IMR-90 (cell line): ENCODE results near the gene NCK1. TPM values are rescaled to one million over a fixed set of nuclear protein-coding genes. Genes with fewer than 3 reads are reported as not detected.

Source experiments
- ATAC-seq: fragments of 200-7000 bp; cut with Tn5 transposase; 2 replicates; pipeline ENCODE4 v1.9.1; 2020; ENCODE audit warnings: low read depth, mild to moderate bottlenecking, moderate library complexity
- BruUV-seq: library from RNA; stranded (reverse); fragments of 400-500 nt; replicated peaks from 2 replicates; lab custom pipeline; 2021; lab: Mats Ljungman, UMichigan
- CTCF ChIA-PET: fragments of 300-600 bp; formaldehyde crosslinking; extraction: SDS; loops from one replicate; lab custom pipeline; 2021; ENCODE audit warnings: antibody characterized with exemption; lab: Yijun Ruan, JAX
- POLR2A ChIA-PET: fragments of 300-600 bp; sonication (Branson Sonifier 250); formaldehyde crosslinking; loops from one replicate; lab custom pipeline; 2022; ENCODE audit warnings: antibody characterized with exemption; ENCODE audit not compliant: unreplicated experiment; lab: Charles Lee
- DNase-seq: peaks from one replicate; pipeline ENCODE4 v3.0.0; 2013
- H2AFZ ChIP-seq: replicated peaks from 2 replicates; pipeline ENCODE3; 2013; ENCODE audit warnings: low read length, mild to moderate bottlenecking; ENCODE audit not compliant: poor library complexity
- H2AK5ac ChIP-seq: 2 replicates; pipeline ENCODE4 v1.6.1; 2013; ENCODE audit warnings: low read depth, low read length, inconsistent platforms
- H2AK9ac ChIP-seq: replicated peaks from 2 replicates; pipeline ENCODE3; 2013; ENCODE audit warnings: mild to moderate bottlenecking, low read depth, low read length, moderate library complexity; ENCODE audit not compliant: poor library complexity
- H2BK120ac ChIP-seq: 2 replicates; pipeline ENCODE4 v1.6.1; 2013; ENCODE audit warnings: low read depth, low read length, inconsistent platforms
- H2BK15ac ChIP-seq: 3 replicates; pipeline ENCODE4 v1.6.1; 2013; ENCODE audit warnings: low read depth, low read length, inconsistent platforms
- H2BK20ac ChIP-seq: 2 replicates; pipeline ENCODE4 v1.6.1; 2013; ENCODE audit warnings: low read depth, mild to moderate bottlenecking, inconsistent platforms, low read length, moderate library complexity
- H2BK5ac ChIP-seq: 2 replicates; pipeline ENCODE4 v1.6.1; 2013; ENCODE audit warnings: mild to moderate bottlenecking, low read depth, low read length, inconsistent platforms; ENCODE audit not compliant: poor library complexity, severe bottlenecking
- H3K14ac ChIP-seq: replicated peaks from 2 replicates; pipeline ENCODE4 v1.6.1; 2013; ENCODE audit warnings: low read depth, low read length, inconsistent platforms
- H3K18ac ChIP-seq: 2 replicates; pipeline ENCODE4 v1.6.1; 2013; ENCODE audit warnings: low read depth, low read length, control low read depth
- H3K23ac ChIP-seq: 2 replicates; pipeline ENCODE4 v1.6.1; 2013; ENCODE audit warnings: low read depth, low read length, inconsistent platforms
- H3K27ac ChIP-seq: 2 replicates; pipeline ENCODE4 v1.5.1; 2013; ENCODE audit warnings: mild to moderate bottlenecking, control low read depth, low read length; ENCODE audit not compliant: insufficient read depth
- H3K27me3 ChIP-seq: 2 replicates; pipeline ENCODE4 v1.6.1; 2013; ENCODE audit warnings: low read length; ENCODE audit not compliant: control insufficient read depth, insufficient read depth
- H3K36me3 ChIP-seq: 2 replicates; pipeline ENCODE4 v1.6.1; 2013; ENCODE audit warnings: low read length, mixed read lengths; ENCODE audit not compliant: control insufficient read depth, insufficient read depth
- H3K4ac ChIP-seq: 2 replicates; pipeline ENCODE4 v1.6.1; 2013; ENCODE audit warnings: low read depth, low read length, inconsistent platforms
- H3K4me1 ChIP-seq: 2 replicates; pipeline ENCODE4 v1.6.1; 2013; ENCODE audit warnings: low read length, mixed read lengths; ENCODE audit not compliant: control insufficient read depth, insufficient read depth
- H3K4me2 ChIP-seq: 2 replicates; pipeline ENCODE4 v1.6.1; 2013; ENCODE audit warnings: low read depth, mild to moderate bottlenecking, control low read depth, low read length, moderate library complexity
- H3K4me3 ChIP-seq: 2 replicates; pipeline ENCODE4 v1.5.1; 2013; ENCODE audit warnings: low read depth, mild to moderate bottlenecking, control low read depth, low read length, moderate library complexity; ENCODE audit not compliant: insufficient read depth
- H3K56ac ChIP-seq: 2 replicates; pipeline ENCODE4 v1.6.1; 2013; ENCODE audit warnings: low read length, inconsistent platforms; ENCODE audit not compliant: insufficient read depth; ENCODE audit errors: extremely low read depth
- H3K79me1 ChIP-seq, 2 experiments: 2 replicates each; pipeline ENCODE4 v1.6.1; 2013; ENCODE audit warnings: low read length in 2 of 2, inconsistent platforms in 1 of 2, low read depth in 1 of 2
- H3K9ac ChIP-seq: 2 replicates; pipeline ENCODE4 v1.6.1; 2013; ENCODE audit warnings: low read depth, low read length, control low read depth
- H3K9me1 ChIP-seq: 2 replicates; pipeline ENCODE4 v1.6.1; 2013; ENCODE audit warnings: low read length, inconsistent platforms; ENCODE audit not compliant: insufficient read depth
- H3K9me3 ChIP-seq: 2 replicates; pipeline ENCODE4 v1.6.1; 2013; ENCODE audit warnings: low read length; ENCODE audit not compliant: control insufficient read depth, insufficient read depth
- H4K20me1 ChIP-seq: 2 replicates; pipeline ENCODE4 v1.6.1; 2013; ENCODE audit warnings: low read length, inconsistent platforms; ENCODE audit not compliant: insufficient read depth
- H4K5ac ChIP-seq: 2 replicates; pipeline ENCODE4 v1.6.1; 2013; ENCODE audit warnings: mild to moderate bottlenecking, low read depth, low read length, control low read depth
- H4K8ac ChIP-seq, 2 experiments: 2 replicates each; pipeline ENCODE4 v1.6.1; 2013; ENCODE audit warnings: low read depth in 2 of 2, low read length in 2 of 2, control low read depth in 1 of 2, inconsistent platforms in 1 of 2
- H4K91ac ChIP-seq: 2 replicates; pipeline ENCODE4 v1.6.1; 2013; ENCODE audit warnings: low read depth, low read length, inconsistent platforms; ENCODE audit not compliant: insufficient read depth
- BHLHE40 ChIP-seq: fragments of 150-350 bp; IDR thresholded peaks from 2 replicates; pipeline ENCODE4 v1.6.1; 2016; ENCODE audit warnings: mild to moderate bottlenecking, low read depth, low read length
- CEBPB ChIP-seq: IDR thresholded peaks from 2 replicates; pipeline ENCODE4 v1.6.1; 2012; ENCODE audit warnings: low read depth, low read length, improper control_type of control experiment
- CHD1 ChIP-seq: IDR thresholded peaks from 2 replicates; pipeline ENCODE4 v1.6.1; 2012; ENCODE audit warnings: low read depth, low read length, improper control_type of control experiment
- FOS ChIP-seq: fragments of 150-350 bp; IDR thresholded peaks from 2 replicates; pipeline ENCODE4 v1.6.1; 2016; ENCODE audit warnings: low read depth, low read length
- MAZ ChIP-seq: IDR thresholded peaks from 2 replicates; pipeline ENCODE4 v1.6.1; 2012; ENCODE audit warnings: low read depth, mild to moderate bottlenecking, low read length, improper control_type of control experiment, moderate library complexity, borderline replicate concordance
- MXI1 ChIP-seq: IDR thresholded peaks from 2 replicates; pipeline ENCODE4 v1.6.1; 2012; ENCODE audit warnings: low read depth, mild to moderate bottlenecking, low read length, moderate library complexity, borderline replicate concordance
- NFE2L2 ChIP-seq: fragments of 150-350 bp; IDR thresholded peaks from 2 replicates; pipeline ENCODE4 v1.6.1; 2016; ENCODE audit warnings: low read depth, mild to moderate bottlenecking, low read length
- POLR2A ChIP-seq: IDR thresholded peaks from 2 replicates; pipeline ENCODE4 v1.6.1; 2012; ENCODE audit warnings: mild to moderate bottlenecking, low read depth, low read length
- RAD21 ChIP-seq: IDR thresholded peaks from 2 replicates; pipeline ENCODE4 v1.6.1; 2012; ENCODE audit warnings: low read length, improper control_type of control experiment
- RCOR1 ChIP-seq: IDR thresholded peaks from 2 replicates; pipeline ENCODE4 v1.6.1; 2012; ENCODE audit warnings: mild to moderate bottlenecking, low read length, improper control_type of control experiment; ENCODE audit not compliant: insufficient replicate concordance
- RFX5 ChIP-seq: IDR thresholded peaks from 2 replicates; pipeline ENCODE4 v1.8.0; 2012; ENCODE audit warnings: low read depth, mild to moderate bottlenecking, low read length, moderate library complexity
- SMC3 ChIP-seq: fragments of 150-350 bp; IDR thresholded peaks from 2 replicates; pipeline ENCODE4 v1.6.1; 2016; ENCODE audit warnings: low read depth, mild to moderate bottlenecking, antibody characterized with exemption, low read length, moderate library complexity
- WGBS, 2 experiments: methylation state at CpG; one replicate each; pipeline versions ENCODE4 v1.1.5 to v1.1.7; 2013; ENCODE audit warnings: missing lambda C conversion rate in 2 of 2; ENCODE audit not compliant: insufficient read length in 1 of 2; ENCODE audit errors: extremely low coverage in 2 of 2; 5-methylcytosine and 5-hydroxymethylcytosine counted together
- dilution Hi-C: fragments of 300-500 bp; cut with HindIII; formaldehyde crosslinking; loops from one replicate; pipeline ENCODE4 v1.14.3; 2018; ENCODE audit warnings: low sequenced_read_pairs; ENCODE audit not compliant: unreplicated experiment
- in situ Hi-C: fragments of 300-500 bp; cut with MboI; formaldehyde crosslinking; loops from 3 replicates; pipeline ENCODE4 v1.14.3; 2019; ENCODE audit warnings: low sequenced_read_pairs, inconsistent platforms, mixed read lengths
- intact Hi-C: fragments of 100-400 bp; cut with micrococcal nuclease; formaldehyde crosslinking; loops from 2 replicates; pipeline ENCODE4 v1.10.0; 2022
- polyA plus RNA-seq, 3 experiments: library from polyadenylated mRNA; depleted of rRNA; stranded (reverse); fragments of >200 nt; gene quantifications; 2 replicates each; pipeline ENCODE4 v1.2.3, GENCODE V29; 2012; ENCODE audit warnings: low replicate concordance in 1 of 3
- total RNA-seq: library from RNA; depleted of rRNA; stranded (reverse); fragments of >200 nt; gene quantifications from 2 replicates; pipeline ENCODE4 v1.2.3, GENCODE V29; 2012
- TF ChIP-seq, protein P1 (sequence below): fragments of 150-350 bp; IDR thresholded peaks from 2 replicates; pipeline ENCODE4 v1.6.1; 2016; ENCODE audit warnings: low read depth, mild to moderate bottlenecking, low read length, moderate library complexity, borderline replicate concordance
- TF ChIP-seq, protein P2 (sequence below): fragments of 150-350 bp; IDR thresholded peaks from 2 replicates; pipeline ENCODE4 v1.6.1; 2017; ENCODE audit warnings: mild to moderate bottlenecking, antibody characterized with exemption, low read length, low read depth

Gene NCK1
- total and polyA plus RNA-seq, 2 of the 4 experiments (the other 2 are of a cell fraction), result 23.7 to 24.3 TPM

DNA sequence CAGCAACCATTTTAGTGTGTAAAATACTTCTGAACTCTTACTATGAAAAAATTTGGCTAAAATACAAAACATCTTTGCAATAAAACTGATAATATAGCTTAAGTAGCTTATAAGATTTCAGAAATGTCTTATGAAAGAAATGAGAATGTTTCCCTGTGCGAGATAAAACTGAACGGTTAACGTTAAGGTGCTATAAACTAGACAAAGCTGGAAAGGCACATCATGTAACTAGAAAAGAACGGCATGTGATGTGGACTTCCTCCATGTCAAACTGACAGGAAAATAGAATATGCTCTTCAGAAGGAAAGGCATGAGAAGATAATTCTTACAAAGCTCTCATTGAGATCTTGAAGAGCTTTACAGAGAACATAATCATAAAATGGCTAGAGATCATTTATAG is 36.5 kb downstream of the NCK1 start:
- Histone ChIP-seq H4K91ac (no peak overlapping the region), H3K9me3 (peaks cover 2% of the 10 kb centered on the region; the same call in 1 of the 2 replicates), H3K9ac (no peak overlapping the region), H3K14ac (no peak overlapping the region), H2AK5ac (no peak overlapping the region), H3K79me1 (peaks cover 8 to 48% of the 10 kb centered on the region in 2 experiments), H3K23ac (0 out of 2 replicates have a peak overlapping the region, but pooled peaks have one; percentile 28), H3K4ac (no peak overlapping the region), H3K4me1 (peaks cover 14% of the 10 kb centered on the region), H2BK15ac (no peak overlapping the region), H3K27ac (no peak overlapping the region), H2AK9ac (no peak overlapping the region), H3K9me1 (peaks cover 10% of the 10 kb centered on the region), H3K18ac (no peak overlapping the region), H4K20me1 (peaks cover 23% of the 10 kb centered on the region; the same call in 1 of the 2 replicates), H3K4me2 (no peak overlapping the region), H2BK5ac (no peak overlapping the region), H3K36me3 (peaks cover 2% of the 10 kb centered on the region), H2BK120ac (no peak overlapping the region), H3K4me3 (no peak overlapping the region), H4K5ac (peak overlapping the region; percentile 23; the same call in 1 of the 2 replicates), H2BK20ac (no peak overlapping the region), H4K8ac (no peak overlapping the region), H3K56ac (no peak overlapping the region; the same call in 1 of the 2 replicates), H3K27me3 (no peaks in the 10 kb centered on the region), H2AFZ (no peak overlapping the region)
- BruUV-seq, result no TSS peak
- WGBS, 2 experiments, result 73% methylated on average over 3 of the region's 4 CpGs; no CpG with 5 or more reads in 1 of the 2 experiments
- ChIA-PET CTCF (no interaction called here), POLR2A (no interaction called here)
- DNase-seq (no peak), ATAC-seq (no peak)
- in situ Hi-C loops (no loop called here), intact Hi-C loops (no loop called here), dilution Hi-C loops (no loop called here)
- TF ChIP-seq MXI1 (no peak), RFX5 (no peak), RAD21 (no peak), CEBPB (no peak), FOS (no peak), MAZ (no peak), CHD1 (no peak), POLR2A (no peak), SMC3 (no peak), RCOR1 (no peak), BHLHE40 (no peak), NFE2L2 (no peak)
- TF ChIP-seq, protein P1, sequence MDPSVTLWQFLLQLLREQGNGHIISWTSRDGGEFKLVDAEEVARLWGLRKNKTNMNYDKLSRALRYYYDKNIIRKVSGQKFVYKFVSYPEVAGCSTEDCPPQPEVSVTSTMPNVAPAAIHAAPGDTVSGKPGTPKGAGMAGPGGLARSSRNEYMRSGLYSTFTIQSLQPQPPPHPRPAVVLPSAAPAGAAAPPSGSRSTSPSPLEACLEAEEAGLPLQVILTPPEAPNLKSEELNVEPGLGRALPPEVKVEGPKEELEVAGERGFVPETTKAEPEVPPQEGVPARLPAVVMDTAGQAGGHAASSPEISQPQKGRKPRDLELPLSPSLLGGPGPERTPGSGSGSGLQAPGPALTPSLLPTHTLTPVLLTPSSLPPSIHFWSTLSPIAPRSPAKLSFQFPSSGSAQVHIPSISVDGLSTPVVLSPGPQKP, result no peak
- TF ChIP-seq, protein P2, sequence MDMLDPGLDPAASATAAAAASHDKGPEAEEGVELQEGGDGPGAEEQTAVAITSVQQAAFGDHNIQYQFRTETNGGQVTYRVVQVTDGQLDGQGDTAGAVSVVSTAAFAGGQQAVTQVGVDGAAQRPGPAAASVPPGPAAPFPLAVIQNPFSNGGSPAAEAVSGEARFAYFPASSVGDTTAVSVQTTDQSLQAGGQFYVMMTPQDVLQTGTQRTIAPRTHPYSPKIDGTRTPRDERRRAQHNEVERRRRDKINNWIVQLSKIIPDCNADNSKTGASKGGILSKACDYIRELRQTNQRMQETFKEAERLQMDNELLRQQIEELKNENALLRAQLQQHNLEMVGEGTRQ, result no peak
